K562 (cell line): Measurements from ENCODE around the gene TTBK2. TPM values are rescaled to one million over a fixed set of nuclear protein-coding genes. Genes with fewer than 3 reads are reported as not detected.

Experiments used
- ATAC-seq: fragments of 200-7000 bp; cut with Tn5 transposase; 3 replicates; pipeline ENCODE4 v1.9.1; 2020; ENCODE audit warnings: moderate library complexity
- BruUV-seq: library from RNA; stranded (reverse); fragments of 400-500 nt; replicated peaks from 2 replicates; lab custom pipeline; 2021; lab: Mats Ljungman, UMichigan
- CTCF ChIA-PET: fragments of 300-600 bp; formaldehyde crosslinking; extraction: SDS; loops from one replicate; lab custom pipeline; 2021; ENCODE audit warnings: low intra/inter-chr PET ratio; lab: Yijun Ruan, JAX
- POLR2A ChIA-PET: fragments of 300-600, 350-650 bp; sonication (Branson Sonifier 250); formaldehyde crosslinking; extraction: SDS; loops from one replicate; lab custom pipeline; 2021; ENCODE audit warnings: antibody characterized with exemption, inconsistent platforms; lab: Yijun Ruan, JAX
- DNase-seq, 4 experiments: peaks; one replicate each; pipeline versions ENCODE4 v3.0.0 to v3.0.0-alpha.2; 2011 to 2018; ENCODE audit warnings: low spot score in 3 of 4, mixed read lengths in 3 of 4; ENCODE audit errors: extremely low read depth in 1 of 4
- FAIRE-seq: peaks from 2 replicates; lab custom pipeline; 2011; peaks lifted over from hg19 to GRCh38; lab: Jason Lieb, UNC
- H2AFZ ChIP-seq: 2 replicates; pipeline ENCODE4 v1.6.0; 2011; ENCODE audit warnings: low read depth, low read length, control low read depth, inconsistent platforms
- H3K27ac ChIP-seq: fragments of 200-600 bp; 3 replicates; pipeline ENCODE4 v1.8.0; 2011; ENCODE audit warnings: low read depth, mild to moderate bottlenecking, control low read depth, inconsistent platforms, low read length, moderate library complexity, mixed read lengths; ENCODE audit errors: extremely low read depth
- H3K27me3 ChIP-seq, 2 experiments: fragments of 300-600 bp in 1 of 2; 2 replicates in 1 of 2; 3 replicates in 1 of 2; pipeline versions ENCODE4 v1.6.0 to v1.8.0; 2011; ENCODE audit warnings: inconsistent platforms in 2 of 2, low read length in 2 of 2, mild to moderate bottlenecking in 1 of 2, mixed read lengths in 1 of 2, moderate library complexity in 1 of 2; ENCODE audit not compliant: control insufficient read depth in 2 of 2, insufficient read depth in 2 of 2
- H3K36me3 ChIP-seq: fragments of 300-600 bp; 3 replicates; pipeline ENCODE4 v1.8.0; 2011; ENCODE audit warnings: mild to moderate bottlenecking, low read length, inconsistent platforms; ENCODE audit not compliant: control insufficient read depth, insufficient read depth
- H3K4me1 ChIP-seq, 2 experiments: fragments of 200-600 bp in 1 of 2; replicated peaks in 1 of 2; 2 replicates in 1 of 2; 3 replicates in 1 of 2; pipeline versions ENCODE4 v1.5.1 to v1.8.0; 2011; ENCODE audit warnings: inconsistent platforms in 2 of 2, low read length in 2 of 2, mild to moderate bottlenecking in 1 of 2, mixed read lengths in 1 of 2, moderate library complexity in 1 of 2; ENCODE audit not compliant: control insufficient read depth in 2 of 2, insufficient read depth in 2 of 2
- H3K4me2 ChIP-seq: 2 replicates; pipeline ENCODE4 v1.6.1; 2011; ENCODE audit warnings: low read length, control low read depth, inconsistent platforms, mixed read lengths; ENCODE audit not compliant: insufficient read depth
- H3K4me3 ChIP-seq: fragments of 200-600 bp; sonication (generic), shearing (Covaris generic); 2 replicates; pipeline ENCODE4 v1.5.1; 2016; ENCODE audit warnings: control low read depth, inconsistent platforms
- H3K79me2 ChIP-seq: fragments of 200-600 bp; 3 replicates; pipeline ENCODE4 v1.8.0; 2011; ENCODE audit warnings: low read length, inconsistent platforms; ENCODE audit not compliant: control insufficient read depth, insufficient read depth
- H3K9ac ChIP-seq, 2 experiments: 2 replicates each; pipeline versions ENCODE4 v1.6.0 to v1.6.1; 2011; ENCODE audit warnings: low read depth in 2 of 2, low read length in 2 of 2, control low read depth in 1 of 2, inconsistent platforms in 1 of 2, mild to moderate bottlenecking in 1 of 2, mixed read lengths in 1 of 2; ENCODE audit not compliant: insufficient read depth in 1 of 2
- H3K9me1 ChIP-seq: one replicate; pipeline ENCODE4 v1.6.0; 2011; ENCODE audit warnings: inconsistent platforms, mild to moderate bottlenecking, low read length, moderate library complexity; ENCODE audit not compliant: control insufficient read depth, insufficient read depth
- H3K9me3 ChIP-seq: replicated peaks from 2 replicates; pipeline ENCODE4 v1.5.1; 2011; ENCODE audit warnings: low read depth, low read length, inconsistent platforms; ENCODE audit not compliant: control insufficient read depth, insufficient read depth
- H4K20me1 ChIP-seq: replicated peaks from 2 replicates; pipeline ENCODE4 v1.6.1; 2011; ENCODE audit warnings: low read length, inconsistent platforms, mixed read lengths; ENCODE audit not compliant: control insufficient read depth, insufficient read depth
- ASH1L ChIP-seq: fragments of 450-650 bp; IDR thresholded peaks from 2 replicates; pipeline ENCODE4 v1.6.1; 2018; ENCODE audit warnings: borderline replicate concordance, mild to moderate bottlenecking, low read depth; ENCODE audit not compliant: partially characterized antibody
- CCAR2 ChIP-seq: fragments of 200-400 bp; formaldehyde crosslinking; IDR thresholded peaks from 2 replicates; pipeline ENCODE4 v1.6.1; 2017; ENCODE audit warnings: mild to moderate bottlenecking, low read depth, low read length
- HNRNPL ChIP-seq: fragments of 200-400 bp; formaldehyde crosslinking; IDR thresholded peaks from 2 replicates; pipeline ENCODE4 v1.6.1; 2017; ENCODE audit warnings: low read depth, mild to moderate bottlenecking, low read length
- KLF6 ChIP-seq: fragments of 250-450 bp; sonication (Bioruptor Pico); IDR thresholded peaks from 2 replicates; pipeline ENCODE4 v1.4.0; 2020; ENCODE audit warnings: mild to moderate bottlenecking, moderate library complexity, borderline replicate concordance
- PRMT5 ChIP-seq: sonication (generic); formaldehyde crosslinking; IDR thresholded peaks from 2 replicates; pipeline ENCODE4 v1.5.0; 2020; ENCODE audit warnings: missing genetic modification reagents
- ZNF263 ChIP-seq: sonication (generic); formaldehyde crosslinking; IDR thresholded peaks from 2 replicates; pipeline ENCODE4 v1.8.0; 2022; ENCODE audit warnings: mild to moderate bottlenecking, missing genetic modification reagents, borderline replicate concordance
- WGBS: fragments of 100-300 bp; shearing (Covaris generic); methylation state at CpG from one replicate; pipeline ENCODE4 v1.1.6; 2016; ENCODE audit warnings: low coverage, mixed read lengths; ENCODE audit not compliant: insufficient coverage; ENCODE audit errors: missing lambda C conversion rate; 5-methylcytosine and 5-hydroxymethylcytosine counted together
- in situ Hi-C: fragments of 300-500 bp; cut with MboI; formaldehyde crosslinking; loops from 4 replicates; pipeline ENCODE4 v1.15.0; 2018; ENCODE audit warnings: inconsistent platforms, mixed read lengths
- intact Hi-C: fragments of 100-400 bp; cut with micrococcal nuclease; formaldehyde crosslinking; loops from 2 replicates; pipeline ENCODE4 v1.14.2; 2022
- polyA plus RNA-seq, 8 experiments: library from polyadenylated mRNA; depleted of rRNA in 4 of 8; stranded (reverse) in 5 of 8; unstranded in 3 of 8; fragments of >200 nt; fragmentation: Nextera tagmentation in 2 of 8; fragmentation: Illumina TruSeq in 1 of 8; extraction: Ambion mirVana in 2 of 8; extraction: Trizol in 1 of 8; gene quantifications; 2 replicates each; pipeline versions ENCODE4 v1.2.1 to v1.2.3, GENCODE V29; 2011 to 2014; ENCODE audit warnings: inconsistent platforms in 1 of 8, missing spikeins in 1 of 8
- total RNA-seq, 7 experiments: library from RNA; depleted of rRNA in 6 of 7; stranded (reverse); fragments of >200 nt in 6 of 7; fragmentation: Illumina TruSeq in 2 of 7; extraction: Trizol in 2 of 7; gene quantifications; 2 replicates each; pipeline versions ENCODE4 v1.2.1 to v1.2.3, GENCODE V29; 2011 to 2021; ENCODE audit warnings: low replicate concordance in 1 of 7
- TF ChIP-seq, protein P1 (sequence below): fragments of 250-450 bp; sonication (Bioruptor Pico); IDR thresholded peaks from 2 replicates; pipeline ENCODE4 v1.5.0; 2021
- TF ChIP-seq, protein P2 (sequence below), 2 experiments: fragments of 450-650 bp in 1 of 2; sonication (generic) in 1 of 2; formaldehyde crosslinking; conservative IDR thresholded peaks; 2 replicates each; pipeline versions ENCODE4 v1.4.0 to v1.8.1; 2020 to 2022; ENCODE audit warnings: mild to moderate bottlenecking in 1 of 2, missing genetic modification reagents in 1 of 2

TTBK2 gene
- total and polyA plus RNA-seq, 9 of the 15 experiments (the other 6 are each of a cell fraction or from before 2014, with no cell fraction given) = 0.89 to 8.0 (median 4.8) TPM

DNA sequence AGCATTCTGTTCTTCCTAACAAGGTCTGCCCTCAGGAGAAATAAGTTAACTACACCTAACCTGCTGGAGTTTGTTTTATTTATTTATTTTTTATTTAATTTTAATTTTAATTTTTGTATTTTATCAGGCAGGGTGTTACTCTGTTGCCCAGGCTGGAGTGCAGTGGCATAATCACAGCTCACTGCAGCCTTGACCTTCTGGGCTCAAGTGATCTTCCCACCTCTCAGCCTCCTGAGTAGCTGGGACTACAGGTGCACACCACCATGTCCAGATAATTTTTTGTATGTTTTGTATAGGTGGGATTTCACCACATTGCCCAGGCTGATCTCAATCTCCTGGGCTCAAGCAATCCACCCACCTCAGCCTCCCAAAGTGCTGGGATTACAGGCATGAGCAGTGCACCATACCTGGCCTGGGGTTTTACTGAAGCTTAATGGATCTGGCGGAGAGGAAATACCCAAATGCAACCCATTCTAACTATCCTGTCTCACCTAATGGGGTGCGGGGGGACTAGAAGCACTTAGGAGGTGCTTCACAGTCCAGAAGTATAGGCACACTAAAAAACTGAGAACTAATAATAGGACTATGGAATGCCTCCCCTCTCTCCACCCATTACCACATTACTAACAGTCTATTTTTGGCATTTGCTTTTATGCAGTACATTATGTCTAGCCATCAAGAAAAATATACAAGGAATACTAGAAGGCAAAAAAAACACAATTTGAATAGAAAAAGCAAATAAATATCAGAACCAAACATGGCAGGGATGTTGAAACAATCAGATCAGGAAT is 61.4 kb downstream of the TTBK2 start:
- Histone ChIP-seq H3K9ac (no peak overlapping the region; a peak in 1 of 4 replicates), H3K27me3 (no peaks in the 10 kb centered on the region), H3K4me1 (no peaks in the 10 kb centered on the region), H3K79me2 (no peaks in the 10 kb centered on the region), H3K9me3 (no peaks in the 10 kb centered on the region), H3K27ac (no peak overlapping the region), H3K9me1 (no peaks in the 10 kb centered on the region), H3K36me3 (no peaks in the 10 kb centered on the region)
- BruUV-seq = no TSS peak
- in situ Hi-C loops = no loop called here
- ATAC-seq (no peak), DNase-seq (no peak)
- CTCF ChIA-PET = no interaction called here
- no peak for TF ChIP-seq HNRNPL
- TF ChIP-seq, protein P1, sequence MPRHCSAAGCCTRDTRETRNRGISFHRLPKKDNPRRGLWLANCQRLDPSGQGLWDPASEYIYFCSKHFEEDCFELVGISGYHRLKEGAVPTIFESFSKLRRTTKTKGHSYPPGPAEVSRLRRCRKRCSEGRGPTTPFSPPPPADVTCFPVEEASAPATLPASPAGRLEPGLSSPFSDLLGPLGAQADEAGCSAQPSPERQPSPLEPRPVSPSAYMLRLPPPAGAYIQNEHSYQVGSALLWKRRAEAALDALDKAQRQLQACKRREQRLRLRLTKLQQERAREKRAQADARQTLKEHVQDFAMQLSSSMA (CRISPR knock-in tag) = no peak
- no peak for TF ChIP-seq CCAR2
- TF ChIP-seq PRMT5 = no peak
- TF ChIP-seq, protein P2, sequence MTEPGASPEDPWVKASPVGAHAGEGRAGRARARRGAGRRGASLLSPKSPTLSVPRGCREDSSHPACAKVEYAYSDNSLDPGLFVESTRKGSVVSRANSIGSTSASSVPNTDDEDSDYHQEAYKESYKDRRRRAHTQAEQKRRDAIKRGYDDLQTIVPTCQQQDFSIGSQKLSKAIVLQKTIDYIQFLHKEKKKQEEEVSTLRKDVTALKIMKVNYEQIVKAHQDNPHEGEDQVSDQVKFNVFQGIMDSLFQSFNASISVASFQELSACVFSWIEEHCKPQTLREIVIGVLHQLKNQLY (CRISPR knock-in tag; conservative IDR thresholded peaks at IDR 0.05) = no peak
- TF ChIP-seq ASH1L = no peak
- no peak for TF ChIP-seq ZNF263 (CRISPR knock-in tag)
- no peak for TF ChIP-seq KLF6 (CRISPR knock-in tag)
- TF ChIP-seq, all 486 proteins: peak for 0
- H2AFZ ChIP-seq = no peak overlapping the region
- no peak overlapping the region for H3K4me2 ChIP-seq
- FAIRE-seq = no peak
- intact Hi-C loops = no loop called here
- no peak overlapping the region for H3K4me3 ChIP-seq
- 57% methylated on average over 2 of the region's 2 CpGs for WGBS
- POLR2A ChIA-PET = no interaction called here
- H4K20me1 ChIP-seq = no peaks in the 10 kb centered on the region
